NCI-H524 treated with DMSO at 0.1 percent for 48 hours (cell line): ENCODE data around the gene LAD1.

Source experiments
- DNase-seq: peaks from one replicate; lab custom pipeline; 2025; lab: John Stamatoyannopoulos, UW

Gene LAD1, protein sequence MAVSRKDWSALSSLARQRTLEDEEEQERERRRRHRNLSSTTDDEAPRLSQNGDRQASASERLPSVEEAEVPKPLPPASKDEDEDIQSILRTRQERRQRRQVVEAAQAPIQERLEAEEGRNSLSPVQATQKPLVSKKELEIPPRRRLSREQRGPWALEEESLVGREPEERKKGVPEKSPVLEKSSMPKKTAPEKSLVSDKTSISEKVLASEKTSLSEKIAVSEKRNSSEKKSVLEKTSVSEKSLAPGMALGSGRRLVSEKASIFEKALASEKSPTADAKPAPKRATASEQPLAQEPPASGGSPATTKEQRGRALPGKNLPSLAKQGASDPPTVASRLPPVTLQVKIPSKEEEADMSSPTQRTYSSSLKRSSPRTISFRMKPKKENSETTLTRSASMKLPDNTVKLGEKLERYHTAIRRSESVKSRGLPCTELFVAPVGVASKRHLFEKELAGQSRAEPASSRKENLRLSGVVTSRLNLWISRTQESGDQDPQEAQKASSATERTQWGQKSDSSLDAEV

DNA sequence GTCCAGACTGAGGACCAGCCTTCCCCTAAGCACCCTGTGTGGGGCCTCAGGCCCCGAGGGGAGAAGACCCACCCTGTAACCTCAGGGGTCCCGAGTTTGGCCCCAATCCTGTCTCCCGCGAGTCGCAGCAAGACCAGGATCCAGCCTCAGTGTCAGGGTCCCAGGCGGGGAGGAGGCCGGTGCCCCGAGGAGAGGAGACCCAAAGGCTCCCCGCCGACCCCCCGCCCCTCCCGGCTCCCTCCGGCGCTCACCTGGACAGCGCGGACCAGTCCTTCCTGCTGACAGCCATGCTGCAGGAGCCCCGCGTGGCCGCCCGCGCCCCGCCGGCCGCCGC lies at the start of gene LAD1:
Gene LAD1, minus strand, starts transcription at position 307 of the 334 bp plus-strand sequence. Its CDS starts 18 bp downstream, at position 289.
- no peak for DNase-seq

DNA sequence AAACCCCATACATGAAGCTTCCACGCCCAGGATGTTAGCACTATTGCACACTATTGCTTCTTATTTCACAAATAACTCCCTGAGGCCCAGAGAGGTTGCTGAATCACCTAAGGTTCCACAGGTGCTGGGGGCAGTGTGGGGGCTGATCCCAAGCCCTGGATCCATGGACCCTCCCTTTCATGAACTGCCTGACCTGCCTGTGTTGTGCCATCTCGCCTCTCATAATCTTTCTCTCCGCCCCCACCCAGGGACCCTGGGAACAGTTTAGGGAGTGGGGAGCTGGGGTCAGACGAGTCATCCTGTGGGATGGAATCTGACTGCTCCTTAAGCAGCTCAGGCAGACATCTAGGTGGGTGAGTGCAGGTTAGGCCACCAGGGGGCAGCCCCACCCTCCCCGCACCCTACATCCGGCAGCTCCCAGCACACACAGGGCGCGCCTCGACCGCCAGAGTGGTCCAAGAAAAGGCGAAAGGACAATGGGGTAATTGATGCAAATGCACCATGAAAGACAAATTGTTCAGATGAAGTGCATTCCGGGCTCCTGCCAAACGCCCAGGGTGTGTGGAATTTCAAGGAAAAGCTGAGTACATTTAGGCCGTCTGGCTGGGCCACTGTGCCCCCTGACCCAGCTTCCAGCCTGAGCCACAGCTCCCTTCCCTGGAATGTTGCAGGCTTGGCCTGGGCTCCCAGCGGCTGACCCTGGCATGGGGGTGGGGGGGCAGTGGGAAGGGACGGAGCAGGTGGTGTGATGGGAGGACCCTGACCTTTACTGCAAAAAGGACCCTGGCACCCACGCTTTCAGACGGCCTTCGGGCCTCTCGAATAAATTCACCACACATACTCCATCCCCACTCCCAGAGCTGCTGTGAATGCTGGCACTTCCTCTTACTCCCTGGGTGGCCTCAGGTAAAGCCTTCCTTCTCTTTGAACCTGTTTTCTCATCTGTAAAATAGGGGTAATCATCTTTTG lies 49.1 kb upstream of the LAD1 start:
- no peak for DNase-seq

DNA sequence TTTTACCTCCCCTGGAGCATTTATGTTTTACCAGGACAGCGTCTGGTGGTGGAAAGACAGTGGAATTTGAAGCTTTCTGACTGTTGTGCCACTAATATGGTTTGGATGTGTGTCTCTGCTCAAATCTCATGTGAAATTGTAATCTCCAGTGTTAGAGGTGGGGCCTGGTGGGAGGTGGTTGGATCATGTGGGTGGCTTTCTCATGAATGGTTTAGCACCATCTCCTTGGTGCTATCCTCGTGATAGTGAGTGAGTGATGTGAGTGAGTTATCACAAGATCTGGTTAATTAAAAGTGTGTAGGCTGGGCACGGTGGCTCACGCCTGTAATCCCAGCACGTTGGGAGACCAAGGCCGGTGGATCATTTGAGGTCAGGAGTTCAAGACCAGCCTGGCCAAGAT lies 46.2 kb upstream of the LAD1 start:
- no peak for DNase-seq

DNA sequence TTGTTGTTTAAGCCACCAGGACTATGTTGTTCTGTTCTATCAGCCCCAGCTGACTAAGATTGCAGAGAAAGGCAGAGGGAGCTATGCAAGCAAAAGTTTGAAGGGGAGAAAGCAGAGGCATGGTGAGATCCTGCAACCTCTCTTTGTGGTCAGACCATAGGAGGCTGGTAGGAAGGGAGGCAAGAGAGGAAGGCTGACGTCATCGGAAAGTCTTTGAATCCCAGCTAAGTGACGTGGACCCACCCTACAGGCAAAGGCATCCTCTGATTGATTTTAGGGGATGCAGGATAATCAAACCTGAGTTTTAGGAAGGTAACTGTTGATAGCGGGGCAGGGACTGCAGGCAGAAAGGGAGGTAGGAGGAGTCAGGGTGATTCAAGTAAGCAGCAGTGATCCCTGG lies 45.7 kb upstream of the LAD1 start:
- DNase-seq: no peak

DNA sequence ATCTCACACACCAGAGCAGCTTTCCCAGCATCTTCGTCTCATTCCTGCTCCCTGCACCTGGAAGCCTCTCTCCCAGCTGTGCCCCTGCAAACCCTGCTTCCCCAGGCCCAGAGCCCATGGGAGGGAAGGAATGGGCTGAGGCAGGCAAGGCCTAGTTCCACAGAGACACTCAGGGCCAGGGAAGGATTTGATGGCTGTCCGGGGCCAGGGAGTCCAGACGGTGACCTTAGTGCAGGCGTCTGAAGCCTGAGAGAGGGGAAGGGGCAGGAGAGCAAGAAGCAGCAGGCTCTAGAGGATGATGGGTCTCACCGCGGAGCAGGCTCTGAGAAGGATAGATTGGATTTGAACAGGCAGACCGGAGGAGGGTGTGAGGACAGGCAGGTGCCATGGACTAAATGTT lies 44.6 kb upstream of the LAD1 start:
- DNase-seq: no peak

DNA sequence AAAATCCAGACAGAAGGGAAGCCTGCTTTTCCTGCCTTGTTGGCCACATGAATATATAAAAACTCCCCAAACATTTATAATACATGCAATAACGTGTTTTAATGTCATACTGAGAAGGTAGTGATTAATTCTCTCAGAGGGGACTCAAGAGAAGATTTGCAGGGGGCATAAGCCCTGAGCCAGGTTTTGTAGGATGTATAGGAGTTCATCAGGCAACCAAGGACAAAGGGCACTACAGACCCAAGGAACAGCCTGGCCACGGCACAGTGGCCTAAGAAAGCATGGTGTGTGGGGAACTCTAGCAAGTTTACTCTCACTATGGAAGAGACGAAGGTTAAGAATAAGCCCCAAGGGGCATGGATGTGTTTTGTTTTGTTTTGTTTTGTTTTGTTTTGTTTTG lies 37.8 kb upstream of the LAD1 start:
- DNase-seq: no peak

DNA sequence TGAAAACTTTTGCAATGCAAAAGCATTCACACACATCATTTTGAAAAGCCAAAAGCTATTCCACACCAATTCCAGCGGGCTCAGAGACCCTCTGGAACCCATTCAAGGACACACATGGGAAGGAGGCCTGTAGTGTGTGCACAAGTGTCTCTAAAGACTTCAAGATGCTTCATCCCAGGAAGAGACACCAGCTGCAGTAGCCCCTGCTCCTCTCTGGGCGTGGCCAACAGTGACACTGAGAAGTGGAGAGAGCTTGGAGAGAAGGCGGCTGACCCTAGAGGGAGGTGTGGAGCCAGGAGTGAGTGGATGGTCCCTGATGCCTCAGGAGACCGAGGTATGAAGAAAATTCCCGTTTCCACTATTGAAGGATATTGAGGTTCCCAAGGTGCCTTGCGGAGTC lies 37.3 kb upstream of the LAD1 start:
- DNase-seq: peak; percentile 59

DNA sequence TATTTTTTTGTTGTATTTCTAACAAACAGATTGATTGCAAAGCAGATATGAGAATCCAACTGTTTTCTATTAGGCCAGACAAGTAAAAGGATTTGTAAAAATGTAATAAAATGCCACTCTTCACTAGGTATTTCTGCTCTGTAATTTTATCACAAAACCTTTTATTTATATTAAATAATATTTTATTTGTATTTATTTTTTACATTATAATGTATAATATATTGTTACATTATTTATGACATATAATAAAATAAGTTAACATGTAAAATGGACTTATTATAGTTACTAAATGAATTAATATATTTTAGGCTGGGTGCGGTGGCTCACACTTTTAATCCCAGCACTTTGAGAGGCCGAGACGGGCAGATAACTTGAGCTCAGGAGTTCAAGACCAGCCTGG lies 35.1 kb upstream of the LAD1 start:
- no peak for DNase-seq

DNA sequence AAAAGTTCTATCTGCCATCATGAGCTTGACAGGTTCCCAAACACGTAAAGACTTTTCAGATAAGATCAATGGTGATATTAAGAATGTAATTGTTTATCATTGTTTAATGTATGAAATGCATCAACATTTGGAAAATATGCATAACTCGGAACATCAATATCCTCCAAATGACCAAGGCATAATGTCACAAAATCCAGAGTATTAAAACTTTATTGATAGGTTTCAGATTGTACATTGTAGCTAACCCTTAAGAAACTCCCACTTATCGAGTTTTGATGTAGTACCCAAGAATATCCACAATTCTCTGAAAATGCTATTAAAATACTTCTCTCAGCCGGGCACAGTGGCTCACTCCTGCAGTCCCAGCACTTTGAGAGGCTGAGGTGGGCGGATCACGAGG lies 34.5 kb upstream of the LAD1 start:
- DNase-seq: no peak

DNA sequence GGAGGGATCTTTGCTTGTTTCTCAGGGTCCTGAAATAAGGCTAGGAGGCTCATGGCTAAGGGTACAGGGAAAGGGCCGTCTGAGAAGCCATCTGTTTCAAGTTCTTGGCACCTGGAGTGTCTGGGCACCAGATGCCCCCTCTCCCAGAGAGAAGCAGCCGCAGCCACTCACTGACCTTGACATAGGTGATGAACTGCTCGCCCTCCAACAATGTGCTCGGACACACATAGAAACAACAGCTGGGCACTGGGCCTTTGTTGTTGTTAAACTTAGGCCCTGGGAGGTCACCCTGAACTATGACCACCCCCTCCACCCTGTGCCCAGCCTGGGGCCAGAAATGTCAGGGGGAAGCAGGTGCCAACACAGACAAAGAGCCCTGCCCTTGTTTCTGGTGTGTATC lies 31.7 kb upstream of the LAD1 start:
- DNase-seq: peak; percentile 90

DNA sequence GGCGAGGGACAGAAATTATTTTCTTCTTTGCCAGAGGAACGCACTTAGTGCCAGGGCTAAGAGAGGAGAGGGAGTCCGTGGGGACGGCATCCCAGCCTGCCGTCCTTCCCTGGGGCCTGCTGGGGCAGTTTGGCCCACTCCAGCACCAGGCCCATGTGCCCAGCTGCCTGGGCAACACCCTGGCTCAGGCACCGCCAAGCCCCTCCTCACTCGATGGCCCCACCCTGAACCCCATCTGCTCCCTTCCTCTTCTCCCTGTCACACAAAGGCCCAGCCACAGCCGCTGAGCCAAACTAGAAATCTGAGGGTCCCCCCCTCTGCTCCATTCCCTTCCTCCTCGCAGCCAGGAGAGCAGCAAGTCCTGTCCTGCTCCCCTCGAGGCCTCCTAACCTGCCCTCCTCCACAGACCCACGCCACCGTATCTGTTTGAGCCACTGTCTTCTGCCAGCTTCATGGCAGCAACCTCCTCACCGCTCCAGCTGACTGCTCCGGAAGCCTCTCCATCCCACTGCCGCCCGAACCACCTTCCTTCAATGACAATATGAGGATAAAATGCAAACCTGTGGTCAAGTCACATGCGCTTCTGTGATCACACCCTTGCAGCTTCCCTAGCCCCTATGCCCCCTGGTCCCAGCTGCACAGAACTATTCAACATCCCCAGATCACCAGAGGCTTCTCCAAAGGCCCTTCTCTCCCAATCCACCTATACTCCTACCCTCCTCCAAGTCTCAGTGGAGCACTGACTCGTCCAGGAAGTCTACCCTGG lies 30.8 kb upstream of the LAD1 start:
- DNase-seq: peak; percentile 70

DNA sequence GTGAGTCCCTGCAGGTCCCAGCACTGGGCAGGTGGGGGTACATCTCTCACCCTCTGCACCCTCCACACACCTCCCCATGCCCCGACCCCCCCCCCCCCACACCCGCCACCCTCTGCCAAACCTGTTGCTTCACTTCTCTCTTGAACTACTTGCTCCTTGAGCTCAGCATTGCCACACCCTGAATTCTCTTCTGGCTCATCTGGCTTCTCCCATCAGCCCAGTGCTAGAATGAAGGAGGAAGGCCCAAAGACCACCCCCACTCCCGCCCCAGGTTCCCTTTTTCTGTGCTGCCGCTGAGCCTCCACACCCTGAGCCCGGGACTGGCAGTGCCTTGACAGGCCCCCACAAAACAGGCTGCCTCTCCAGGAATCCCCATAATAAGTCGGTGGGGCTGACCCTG lies 28.8 kb upstream of the LAD1 start:
- no peak for DNase-seq

DNA sequence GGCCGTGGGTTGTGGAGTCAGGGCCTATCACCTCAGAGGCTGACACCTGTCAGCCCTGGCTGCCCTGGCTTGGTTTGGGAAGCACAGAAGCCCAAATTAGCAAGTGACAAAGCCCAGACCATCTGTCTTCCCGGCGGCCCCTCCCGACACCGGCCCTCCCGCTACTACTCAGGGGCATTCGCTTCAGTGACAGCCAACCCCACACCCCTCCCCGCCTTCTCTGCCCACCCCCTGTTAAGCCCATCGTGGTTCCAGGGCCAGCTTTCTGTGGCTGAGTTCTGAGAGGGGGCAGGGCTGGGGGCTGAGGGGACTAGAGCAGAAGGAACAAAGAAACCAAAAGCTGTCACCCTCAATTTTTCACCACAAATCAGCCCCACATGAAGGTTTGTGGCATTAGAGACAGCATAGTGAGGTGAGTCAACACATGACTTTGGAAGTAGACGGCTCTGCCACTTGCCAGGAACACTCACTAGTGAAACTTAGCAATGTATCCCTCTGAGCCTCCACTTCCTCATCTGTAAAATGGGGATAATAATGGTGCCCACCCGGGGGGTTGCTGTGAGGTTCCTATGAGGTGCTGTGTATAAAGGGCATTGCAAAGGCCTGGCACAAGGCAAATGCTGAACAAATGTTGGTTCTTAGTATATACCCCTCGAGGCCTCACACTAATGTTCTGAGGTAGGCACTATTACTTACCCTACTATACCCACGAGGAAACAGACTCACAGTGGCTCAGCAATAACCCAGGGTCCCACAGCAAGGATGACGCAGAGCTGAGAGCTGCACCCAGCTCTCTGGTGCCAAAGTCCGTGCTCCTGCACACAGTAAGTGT lies 27.6 kb upstream of the LAD1 start:
- DNase-seq: peak; percentile 49

DNA sequence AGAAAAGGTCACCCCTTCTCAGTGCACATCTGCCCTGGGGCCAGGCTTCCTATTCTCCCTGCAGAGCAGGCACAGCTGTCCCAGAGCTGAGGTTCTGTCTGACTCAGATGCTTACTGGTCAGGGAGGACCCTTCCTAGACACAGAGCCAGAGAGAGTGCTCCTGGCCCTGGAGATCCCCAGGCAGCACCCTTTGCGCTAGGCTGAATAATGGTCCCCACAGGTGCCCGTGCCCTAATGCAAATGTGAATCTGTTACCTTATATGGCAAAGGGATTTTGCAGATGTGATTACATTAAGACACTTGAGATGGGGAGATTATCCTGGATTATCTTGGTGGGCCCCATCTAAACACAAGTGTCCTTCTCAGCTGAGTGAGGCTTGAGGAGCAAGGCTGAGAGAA lies 25.0 kb upstream of the LAD1 start:
- DNase-seq: peak; percentile 92

DNA sequence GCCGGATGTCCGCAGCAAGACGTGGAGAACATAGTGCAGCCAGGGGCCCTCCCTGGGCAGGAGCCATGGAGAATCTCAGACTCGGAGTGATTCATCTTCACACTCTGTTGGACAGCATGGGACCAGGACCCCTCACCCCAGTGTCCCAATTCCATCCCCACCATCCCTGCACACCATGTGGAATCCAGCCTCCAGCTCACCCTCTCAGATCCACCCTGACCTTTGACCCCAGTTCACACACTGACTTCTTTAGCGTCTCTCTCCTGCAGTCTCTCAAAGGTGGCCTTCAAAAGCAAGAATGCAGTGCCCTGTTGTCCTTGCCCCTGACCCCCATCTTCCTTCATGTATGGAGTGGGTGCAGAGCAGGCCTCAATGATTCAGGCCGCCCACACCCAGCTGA lies 24.5 kb upstream of the LAD1 start:
- DNase-seq: no peak

DNA sequence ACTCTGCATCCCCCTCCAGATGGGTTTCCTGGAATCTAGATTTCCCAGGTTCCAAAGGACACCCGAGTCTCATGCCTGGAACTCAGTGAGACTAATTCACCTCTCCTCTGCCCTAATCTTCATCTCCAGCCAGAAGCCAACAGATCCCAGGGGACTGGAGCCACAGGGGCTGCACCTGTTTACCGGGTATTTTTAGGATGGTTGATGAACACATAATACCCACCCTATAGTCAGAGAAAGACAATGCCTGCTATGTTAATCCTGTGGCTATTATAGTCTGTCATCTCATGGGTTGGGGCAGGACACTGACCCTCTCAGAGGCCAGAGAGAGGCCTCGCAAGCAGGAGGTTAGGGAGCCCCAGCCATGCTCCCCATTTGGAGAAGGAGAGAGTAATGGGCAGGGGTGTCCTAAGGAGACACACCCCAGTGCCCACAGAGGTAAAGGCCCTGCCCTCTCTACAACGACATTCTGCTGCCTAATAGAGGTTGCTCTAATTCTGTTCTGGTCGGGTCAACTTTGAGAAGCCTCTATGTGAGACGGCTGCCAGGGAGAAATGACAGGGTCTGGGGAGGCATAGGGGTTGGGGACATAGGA lies 23.4 kb upstream of the LAD1 start:
- DNase-seq: no peak

DNA sequence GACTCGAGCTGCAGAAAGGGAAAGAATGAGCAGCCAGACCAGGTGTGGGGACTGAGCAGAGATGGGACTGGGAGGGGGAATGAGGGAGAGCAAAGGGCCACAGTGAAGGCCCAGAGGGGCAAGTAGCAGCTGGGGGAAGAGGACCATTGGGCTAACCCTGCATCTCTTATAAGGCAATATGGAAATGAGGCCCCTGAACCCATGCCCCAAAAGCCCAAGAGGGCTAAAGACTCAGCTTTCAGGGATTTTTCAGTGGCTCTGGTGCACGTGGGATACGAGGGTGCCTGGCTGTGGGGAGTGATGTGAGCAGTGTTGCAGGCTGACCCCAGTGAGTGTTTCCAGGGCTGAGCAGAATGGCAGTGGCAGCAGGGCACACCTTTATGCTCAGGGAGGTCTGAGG lies 22.9 kb upstream of the LAD1 start:
- no peak for DNase-seq

DNA sequence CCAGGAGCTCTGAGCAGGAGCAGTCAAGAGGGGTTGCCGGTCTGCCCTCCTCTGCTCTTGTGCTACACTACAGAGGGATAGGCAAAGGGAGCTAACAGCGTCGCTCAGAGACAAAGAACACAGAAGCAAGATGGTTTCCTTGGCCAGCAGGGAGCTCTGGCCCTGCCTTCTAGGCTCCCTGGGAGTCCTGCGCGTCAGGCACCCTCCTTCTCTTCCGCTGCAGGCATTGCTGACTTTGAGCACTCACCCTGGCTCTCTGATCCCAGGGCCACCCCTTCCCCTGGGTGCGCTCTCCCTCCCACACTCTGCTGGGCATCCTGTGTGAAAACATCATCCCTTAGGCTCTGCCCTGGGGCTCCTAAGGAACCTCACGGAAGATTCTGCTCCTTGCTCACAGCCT lies 21.9 kb upstream of the LAD1 start:
- DNase-seq: no peak

DNA sequence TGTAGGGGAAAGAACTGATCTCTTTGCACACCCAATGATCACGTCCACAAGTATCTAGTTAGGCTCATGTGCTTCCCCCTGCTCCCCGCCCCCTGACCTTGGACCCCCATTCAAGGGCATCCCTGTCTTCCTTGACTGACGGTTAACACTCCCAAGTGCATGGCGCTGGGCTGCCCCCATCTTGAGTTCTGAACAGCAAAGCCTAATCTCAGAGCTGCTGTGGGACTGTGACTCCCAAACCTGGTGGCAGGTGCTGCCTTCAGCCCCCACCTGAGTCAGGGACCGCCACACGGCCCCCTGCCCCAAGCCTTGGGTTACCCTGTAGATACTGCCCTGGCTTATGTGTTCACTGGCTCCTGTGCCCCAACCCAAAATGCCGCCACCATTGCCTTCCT lies 21.5 kb upstream of the LAD1 start:
- DNase-seq: no peak

DNA sequence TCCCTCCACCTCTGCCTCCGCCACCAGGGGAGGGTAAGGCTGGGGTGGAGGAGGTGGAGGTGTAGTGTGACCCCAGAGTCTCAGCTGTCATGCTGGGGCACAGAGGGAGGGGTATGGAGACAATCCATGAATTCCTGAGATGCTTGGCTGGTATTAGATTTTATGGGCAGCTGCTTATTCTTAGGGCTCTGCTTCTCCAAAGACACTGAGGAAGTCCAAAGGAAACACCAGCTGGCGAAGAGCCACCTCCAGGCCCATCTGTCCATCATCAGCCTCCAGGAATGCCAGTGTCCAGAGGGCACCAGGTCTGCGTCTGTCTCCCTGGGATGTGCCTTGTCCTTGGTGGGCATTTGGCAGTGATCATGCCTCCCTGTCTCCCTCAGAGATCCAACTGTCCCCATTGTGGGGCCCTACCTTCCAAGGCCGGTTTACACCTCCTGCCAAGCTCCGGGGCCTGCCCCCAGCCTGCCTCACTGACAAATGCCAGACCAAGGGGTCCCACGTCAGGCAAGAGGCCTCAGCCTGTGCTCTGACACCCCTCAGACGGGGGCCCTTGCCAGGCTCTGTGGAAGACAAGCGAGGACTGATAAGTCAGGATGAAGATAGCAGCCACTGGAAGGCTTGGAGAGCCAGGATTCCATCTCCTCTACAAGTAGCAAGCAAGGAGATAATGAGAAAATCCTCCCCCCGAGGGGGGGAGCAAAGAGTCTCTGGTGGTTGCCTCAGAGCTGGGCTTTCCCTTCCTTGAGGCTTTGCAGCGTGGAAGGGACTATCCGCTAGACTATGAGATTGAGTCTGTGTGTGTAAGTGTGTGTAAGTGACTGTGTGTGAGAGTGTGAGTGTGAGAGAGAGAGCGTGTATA lies 20.9 kb upstream of the LAD1 start:
- DNase-seq: no peak
